ENCODE results near the gene RAD51AP2.

DNA sequence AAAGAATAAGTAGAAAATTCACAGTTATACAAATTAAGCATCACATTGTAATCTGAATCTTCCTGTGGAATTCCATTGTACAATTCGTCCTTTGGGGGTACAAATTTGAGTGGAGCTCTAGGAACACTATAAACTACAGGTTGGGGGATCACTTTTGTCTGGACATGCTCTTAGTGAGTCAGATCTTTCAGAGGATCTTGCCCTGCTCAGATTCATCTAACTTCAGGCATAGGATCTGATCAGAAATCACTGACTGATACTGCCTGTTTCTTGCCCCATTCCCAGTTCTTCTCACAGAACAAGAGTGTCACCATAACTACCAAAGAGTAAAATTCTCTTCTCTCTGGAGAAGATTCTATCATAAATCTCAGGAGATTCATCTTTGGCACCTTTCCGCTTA, 11.5 kb upstream of the RAD51AP2 start:
- TF ChIP-seq, protein P1, sequence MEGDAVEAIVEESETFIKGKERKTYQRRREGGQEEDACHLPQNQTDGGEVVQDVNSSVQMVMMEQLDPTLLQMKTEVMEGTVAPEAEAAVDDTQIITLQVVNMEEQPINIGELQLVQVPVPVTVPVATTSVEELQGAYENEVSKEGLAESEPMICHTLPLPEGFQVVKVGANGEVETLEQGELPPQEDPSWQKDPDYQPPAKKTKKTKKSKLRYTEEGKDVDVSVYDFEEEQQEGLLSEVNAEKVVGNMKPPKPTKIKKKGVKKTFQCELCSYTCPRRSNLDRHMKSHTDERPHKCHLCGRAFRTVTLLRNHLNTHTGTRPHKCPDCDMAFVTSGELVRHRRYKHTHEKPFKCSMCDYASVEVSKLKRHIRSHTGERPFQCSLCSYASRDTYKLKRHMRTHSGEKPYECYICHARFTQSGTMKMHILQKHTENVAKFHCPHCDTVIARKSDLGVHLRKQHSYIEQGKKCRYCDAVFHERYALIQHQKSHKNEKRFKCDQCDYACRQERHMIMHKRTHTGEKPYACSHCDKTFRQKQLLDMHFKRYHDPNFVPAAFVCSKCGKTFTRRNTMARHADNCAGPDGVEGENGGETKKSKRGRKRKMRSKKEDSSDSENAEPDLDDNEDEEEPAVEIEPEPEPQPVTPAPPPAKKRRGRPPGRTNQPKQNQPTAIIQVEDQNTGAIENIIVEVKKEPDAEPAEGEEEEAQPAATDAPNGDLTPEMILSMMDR (IDR thresholded peaks at IDR 0.05; ENCODE audit: low read length) = no peak
- TF ChIP-seq EZH2 (IDR thresholded peaks at IDR 0.05; ENCODE audit: borderline replicate concordance, low read length) = no peak
